Endothelial cell of umbilical vein (primary cell): Measurements from ENCODE around the gene EFR3B. TPM values are rescaled to one million over a fixed set of nuclear protein-coding genes. Genes with fewer than 3 reads are reported as not detected.

ENCODE experiments used
- BruUV-seq: library from RNA; stranded (reverse); fragments of 400-500 nt; replicated peaks from 2 replicates; lab custom pipeline; 2021; lab: Mats Ljungman, UMichigan
- CTCF ChIA-PET: fragments of 300-600, 350-600 bp; sonication (Branson Sonifier 250); formaldehyde crosslinking; loops from one replicate; lab custom pipeline; 2021; ENCODE audit warnings: antibody characterized with exemption, inconsistent platforms; lab: Charles Lee
- POLR2A ChIA-PET: fragments of 300-600, 350-600 bp; sonication (Branson Sonifier 250); formaldehyde crosslinking; loops from one replicate; lab custom pipeline; 2021; ENCODE audit warnings: antibody characterized with exemption, inconsistent platforms; lab: Charles Lee
- DNase-seq: peaks from one replicate; pipeline ENCODE4 v3.0.0-alpha.2; 2011; ENCODE audit warnings: low read depth, low spot score
- FAIRE-seq: peaks from 2 replicates; lab custom pipeline; 2011; peaks lifted over from hg19 to GRCh38; lab: Jason Lieb, UNC
- H2AFZ ChIP-seq: 2 replicates; pipeline ENCODE4 v1.6.0; 2012; ENCODE audit warnings: low read depth, low read length, control low read depth, inconsistent platforms
- H3K27ac ChIP-seq: 2 replicates; pipeline ENCODE4 v1.5.1; 2011; ENCODE audit warnings: low read depth, mild to moderate bottlenecking, control low read depth, low read length, moderate library complexity; ENCODE audit not compliant: insufficient read depth
- H3K27me3 ChIP-seq, 2 experiments: 2 replicates each; pipeline versions ENCODE4 v1.6.0 to v1.6.1; 2011; ENCODE audit warnings: low read length in 2 of 2, mixed read lengths in 1 of 2; ENCODE audit not compliant: control insufficient read depth in 2 of 2, insufficient read depth in 2 of 2
- H3K36me3 ChIP-seq, 2 experiments: 2 replicates in 1 of 2; 3 replicates in 1 of 2; pipeline ENCODE4 v1.5.1; 2011; ENCODE audit warnings: low read length in 2 of 2, mild to moderate bottlenecking in 1 of 2, moderate library complexity in 1 of 2; ENCODE audit not compliant: control insufficient read depth in 2 of 2, insufficient read depth in 2 of 2; ENCODE audit errors: extremely low read depth in 1 of 2
- H3K4me1 ChIP-seq: 3 replicates; pipeline ENCODE4 v1.5.1; 2011; ENCODE audit warnings: mild to moderate bottlenecking, low read length; ENCODE audit not compliant: control insufficient read depth, insufficient read depth; ENCODE audit errors: extremely low read depth
- H3K4me2 ChIP-seq: 2 replicates; pipeline ENCODE4 v1.6.1; 2011; ENCODE audit warnings: low read length, control low read depth, mixed read lengths; ENCODE audit not compliant: insufficient read depth
- H3K4me3 ChIP-seq, 3 experiments: fragments of 200-600 bp in 1 of 3; sonication (generic), shearing (Covaris generic) in 1 of 3; replicated peaks in 1 of 3; 2 replicates each; pipeline ENCODE4 v1.5.1; 2011 to 2016; ENCODE audit warnings: control low read depth in 3 of 3, low read length in 3 of 3, mild to moderate bottlenecking in 2 of 3, inconsistent platforms in 1 of 3, low read depth in 1 of 3, moderate library complexity in 1 of 3; ENCODE audit not compliant: insufficient read depth in 1 of 3
- H3K79me2 ChIP-seq: 2 replicates; pipeline ENCODE4 v1.6.0; 2012; ENCODE audit warnings: low read length, inconsistent platforms; ENCODE audit not compliant: control insufficient read depth, insufficient read depth
- H3K9ac ChIP-seq: replicated peaks from 2 replicates; pipeline ENCODE3; 2011; ENCODE audit warnings: low read length, control low read depth; ENCODE audit not compliant: insufficient read depth; ENCODE audit errors: extremely low read depth
- H3K9me1 ChIP-seq: replicated peaks from 3 replicates; pipeline ENCODE4 v1.6.0; 2011; ENCODE audit warnings: mild to moderate bottlenecking, low read length; ENCODE audit not compliant: control insufficient read depth, insufficient read depth; ENCODE audit errors: extremely low read depth
- H3K9me3 ChIP-seq: replicated peaks from 2 replicates; pipeline ENCODE4 v1.5.1; 2012; ENCODE audit warnings: low read length, inconsistent platforms; ENCODE audit not compliant: control insufficient read depth, insufficient read depth
- H4K20me1 ChIP-seq: replicated peaks from 2 replicates; pipeline ENCODE3; 2011; ENCODE audit warnings: mild to moderate bottlenecking, low read length; ENCODE audit not compliant: control insufficient read depth, insufficient read depth; ENCODE audit errors: extremely low read depth
- EZH2 ChIP-seq: IDR thresholded peaks from 2 replicates; pipeline ENCODE4 v1.6.1; 2012; ENCODE audit warnings: borderline replicate concordance, low read depth, mild to moderate bottlenecking, moderate library complexity, low read length, inconsistent platforms; ENCODE audit not compliant: severe bottlenecking
- GATA2 ChIP-seq: IDR thresholded peaks from 2 replicates; pipeline ENCODE4 v1.7.0; 2011; ENCODE audit warnings: low read depth, mild to moderate bottlenecking, moderate library complexity, mixed read lengths, low read length; ENCODE audit not compliant: insufficient read length, insufficient read depth
- JUN ChIP-seq: IDR thresholded peaks from 2 replicates; pipeline ENCODE4 v1.6.1; 2011; ENCODE audit warnings: borderline replicate concordance, low read depth; ENCODE audit not compliant: insufficient read length, insufficient read depth
- MAX ChIP-seq: IDR thresholded peaks from 2 replicates; pipeline ENCODE4 v1.6.1; 2011; ENCODE audit not compliant: insufficient read depth, insufficient read length
- POLR2A ChIP-seq: IDR thresholded peaks from 2 replicates; pipeline ENCODE4 v1.6.1; 2012; ENCODE audit warnings: low read depth, mild to moderate bottlenecking, control low read depth, low read length
- POLR2AphosphoS5 ChIP-seq: IDR thresholded peaks from 2 replicates; pipeline ENCODE4 v1.6.1; 2012; ENCODE audit warnings: low read depth, mild to moderate bottlenecking, control low read depth, low read length, moderate library complexity; ENCODE audit not compliant: insufficient read depth
- dilution Hi-C: fragments of 300-500 bp; cut with MboI; formaldehyde crosslinking; loops from one replicate; pipeline ENCODE4 v1.15.0; 2019; ENCODE audit warnings: low sequenced_read_pairs; ENCODE audit not compliant: extremely low pct_ligation_motif_present
- intact Hi-C: fragments of 100-400 bp; cut with micrococcal nuclease; formaldehyde crosslinking; loops from one replicate; pipeline ENCODE4 v1.10.0; 2022
- polyA plus RNA-seq, 4 experiments: library from polyadenylated mRNA; depleted of rRNA in 3 of 4; stranded (reverse) in 3 of 4; unstranded in 1 of 4; fragments of >200 nt; gene quantifications; 2 replicates each; pipeline versions ENCODE4 v1.2.1 to v1.2.3, GENCODE V29; 2011 to 2012; ENCODE audit warnings: missing spikeins in 1 of 4
- total RNA-seq: library from RNA; stranded (reverse); gene quantifications from 2 replicates; pipeline ENCODE4 v1.2.3, GENCODE V29; 2021
- TF ChIP-seq, protein P1 (sequence below), 2 donors: IDR thresholded peaks; 1 replicate in 1 of 2; 2 replicates in 1 of 2; pipeline ENCODE4 v1.5.1; 2011; ENCODE audit warnings: low read length in 2 of 2, mild to moderate bottlenecking in 2 of 2, moderate library complexity in 2 of 2, control low read depth in 1 of 2, inconsistent platforms in 1 of 2, low read depth in 1 of 2; ENCODE audit not compliant: insufficient read depth in 1 of 2; ENCODE audit errors: extremely low read depth in 1 of 2

The EFR3B gene
- total and polyA plus RNA-seq, 2 donors (not counting 3 experiments of a cell fraction or from before 2014, with no cell fraction given) = 0.15 to 0.77 TPM

DNA sequence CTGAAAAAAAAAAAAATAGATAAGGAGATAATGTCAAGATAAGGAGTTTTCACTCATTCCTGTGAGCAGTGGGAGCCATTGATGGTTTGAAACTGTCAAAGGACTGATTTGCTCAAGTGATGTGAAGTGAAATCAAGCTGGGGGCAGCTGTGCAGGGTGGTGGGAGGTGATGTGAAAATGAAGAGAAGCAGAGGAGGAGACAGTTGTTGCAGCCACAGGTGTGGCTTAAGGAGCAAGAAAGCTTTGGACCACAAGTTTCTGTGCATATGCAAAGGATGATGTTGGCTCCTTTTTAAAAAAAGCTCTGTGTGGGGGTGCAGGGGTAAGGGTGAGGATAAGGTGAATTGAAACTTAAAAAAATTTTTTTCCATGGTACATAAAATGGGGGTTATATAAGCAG, 8.3 kb downstream of the EFR3B start:
- H3K36me3 ChIP-seq = no peaks in the 10 kb centered on the region
- BruUV-seq = no TSS peak
- intact Hi-C loops = no loop called here
- H3K4me2 ChIP-seq = no peak overlapping the region
- H4K20me1 ChIP-seq = no peaks in the 10 kb centered on the region
- H3K9ac ChIP-seq = no peak overlapping the region
- H3K9me3 ChIP-seq = no peaks in the 10 kb centered on the region
- no peaks in the 10 kb centered on the region for H3K9me1 ChIP-seq
- POLR2A ChIA-PET = no interaction called here
- no peak overlapping the region for H3K4me3 ChIP-seq
- H2AFZ ChIP-seq = no peak overlapping the region
- FAIRE-seq = no peak
- H3K79me2 ChIP-seq = no peaks in the 10 kb centered on the region
- CTCF ChIA-PET = interaction anchor here (0.7 to 1.7 kb wide), 2 partner anchors 9 to 422 kb away, joined by 3 to 5 read pairs; no protein-coding TSS in a partner anchor
- H3K27ac ChIP-seq = no peak overlapping the region
- DNase-seq = no peak
- no peaks in the 10 kb centered on the region for H3K27me3 ChIP-seq
- no peaks in the 10 kb centered on the region for H3K4me1 ChIP-seq
- TF ChIP-seq, protein P1, sequence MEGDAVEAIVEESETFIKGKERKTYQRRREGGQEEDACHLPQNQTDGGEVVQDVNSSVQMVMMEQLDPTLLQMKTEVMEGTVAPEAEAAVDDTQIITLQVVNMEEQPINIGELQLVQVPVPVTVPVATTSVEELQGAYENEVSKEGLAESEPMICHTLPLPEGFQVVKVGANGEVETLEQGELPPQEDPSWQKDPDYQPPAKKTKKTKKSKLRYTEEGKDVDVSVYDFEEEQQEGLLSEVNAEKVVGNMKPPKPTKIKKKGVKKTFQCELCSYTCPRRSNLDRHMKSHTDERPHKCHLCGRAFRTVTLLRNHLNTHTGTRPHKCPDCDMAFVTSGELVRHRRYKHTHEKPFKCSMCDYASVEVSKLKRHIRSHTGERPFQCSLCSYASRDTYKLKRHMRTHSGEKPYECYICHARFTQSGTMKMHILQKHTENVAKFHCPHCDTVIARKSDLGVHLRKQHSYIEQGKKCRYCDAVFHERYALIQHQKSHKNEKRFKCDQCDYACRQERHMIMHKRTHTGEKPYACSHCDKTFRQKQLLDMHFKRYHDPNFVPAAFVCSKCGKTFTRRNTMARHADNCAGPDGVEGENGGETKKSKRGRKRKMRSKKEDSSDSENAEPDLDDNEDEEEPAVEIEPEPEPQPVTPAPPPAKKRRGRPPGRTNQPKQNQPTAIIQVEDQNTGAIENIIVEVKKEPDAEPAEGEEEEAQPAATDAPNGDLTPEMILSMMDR (IDR thresholded peaks at IDR 0.05; ENCODE audit: extremely low read depth in 1 of 2, insufficient read depth in 1 of 2, low read depth in 1 of 2, low read length in 2 of 2) = no peak
- TF ChIP-seq MAX = no peak
- TF ChIP-seq POLR2A = no peak
- TF ChIP-seq GATA2 = no peak
- TF ChIP-seq POLR2AphosphoS5 = no peak
- TF ChIP-seq EZH2 = no peak
- TF ChIP-seq JUN = no peak
- dilution Hi-C loops = no loop called here
